ENCODE data around the gene FGD5. TPM values are rescaled to one million over a fixed set of nuclear protein-coding genes. Genes with fewer than 3 reads are reported as not detected.

FGD5 gene
- total and polyA plus RNA-seq, 9 of the 15 experiments (the other 6 are each of a cell fraction or from before 2014, with no cell fraction given): 0.18 TPM; not detected in 8

DNA sequence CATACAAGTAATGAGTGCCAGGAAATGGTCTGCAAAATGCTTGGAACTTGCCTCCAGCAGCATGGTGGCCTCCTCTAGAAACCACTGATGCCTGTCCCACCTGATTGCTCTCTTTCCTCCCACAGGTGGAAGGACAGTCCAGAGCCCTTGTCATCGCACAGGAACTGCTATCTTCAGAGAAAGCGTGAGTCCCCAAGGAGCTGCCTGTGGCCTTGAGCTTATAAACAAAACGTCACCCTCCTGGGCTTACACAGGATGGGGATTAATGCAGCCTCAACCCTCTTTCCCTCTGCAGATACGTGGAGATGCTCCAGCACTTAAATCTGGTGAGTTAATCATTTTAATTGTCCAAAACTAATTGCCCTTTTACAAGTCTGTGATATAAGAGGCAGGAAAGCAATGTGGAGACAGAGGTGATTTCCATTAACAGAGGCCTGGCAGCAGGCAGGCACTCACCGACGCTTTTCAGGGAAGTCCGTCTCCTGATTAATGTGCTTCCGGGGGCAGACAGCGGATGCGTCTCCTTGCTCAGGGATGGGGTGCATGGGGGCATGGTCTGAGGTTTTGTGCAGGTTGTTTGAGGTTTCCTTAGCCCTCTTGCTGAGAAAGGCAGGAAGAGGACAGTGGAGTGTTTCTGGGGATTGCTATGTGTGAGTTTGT is 61.8 kb downstream of the FGD5 start:
- DNase-seq (ENCODE audit: extremely low read depth in 1 of 4, low spot score in 3 of 4) (no peak), ATAC-seq (no peak), FAIRE-seq (no peak)
- in situ Hi-C loops (cut with MboI): no loop called here
- BruUV-seq (replicated peaks): no TSS peak
- ChIA-PET POLR2A (interaction anchor here (0.6 to 1.3 kb wide), 3 partner anchors 16 to 645 kb away, joined by 3 read pairs; no protein-coding TSS in a partner anchor), CTCF (ENCODE audit: low intra/inter-chr PET ratio) (no interaction called here)
- Histone ChIP-seq H3K4me3 (no peak overlapping the region), H3K4me2 (ENCODE audit: insufficient read depth, low read length) (no peak overlapping the region), H3K9me3 (replicated peaks; ENCODE audit: control insufficient read depth, insufficient read depth, low read depth, low read length) (no peaks in the 10 kb centered on the region), H3K79me2 (ENCODE audit: control insufficient read depth, insufficient read depth, low read length) (no peaks in the 10 kb centered on the region), H3K27ac (ENCODE audit: extremely low read depth, low read depth, low read length) (no peak overlapping the region), H4K20me1 (replicated peaks; ENCODE audit: control insufficient read depth, insufficient read depth, low read length) (0 out of 2 replicates have a peak, but pooled peaks cover 3% of the 10 kb centered on the region), H3K9ac (ENCODE audit: insufficient read depth in 1 of 2, low read depth in 2 of 2, low read length in 2 of 2) (no peak overlapping the region), H3K9me1 (ENCODE audit: control insufficient read depth, insufficient read depth, low read length) (no peaks in the 10 kb centered on the region), H3K4me1 (replicated peaks in 1 of 2; ENCODE audit: control insufficient read depth in 2 of 2, insufficient read depth in 2 of 2, low read length in 2 of 2) (no peaks in the 10 kb centered on the region; a peak in 1 of 5 replicates), H3K27me3 (ENCODE audit: control insufficient read depth in 2 of 2, insufficient read depth in 2 of 2, low read length in 2 of 2) (peaks cover 41 to 74% of the 10 kb centered on the region in 2 experiments), H2AFZ (ENCODE audit: low read depth, low read length) (no peak overlapping the region), H3K36me3 (ENCODE audit: control insufficient read depth, insufficient read depth, low read length) (no peaks in the 10 kb centered on the region)
- intact Hi-C loops (cut with micrococcal nuclease): no loop called here
- WGBS (ENCODE audit: insufficient coverage, low coverage, missing lambda C conversion rate): 2% methylated on average over 10 of the region's 10 CpGs
- peak; percentile 45; the same call in 1 of the 2 replicates for TF ChIP-seq GABPA (tag; conservative IDR thresholded peaks at IDR 0.05; ENCODE audit: low read depth)
- no peak for TF ChIP-seq NR1H2 (CRISPR knock-in tag; IDR thresholded peaks at IDR 0.05)
- no peak for TF ChIP-seq EGR1 (conservative IDR thresholded peaks at IDR 0.05)
- no peak for TF ChIP-seq SAFB (IDR thresholded peaks at IDR 0.05; ENCODE audit: borderline replicate concordance, low read depth, low read length)

DNA sequence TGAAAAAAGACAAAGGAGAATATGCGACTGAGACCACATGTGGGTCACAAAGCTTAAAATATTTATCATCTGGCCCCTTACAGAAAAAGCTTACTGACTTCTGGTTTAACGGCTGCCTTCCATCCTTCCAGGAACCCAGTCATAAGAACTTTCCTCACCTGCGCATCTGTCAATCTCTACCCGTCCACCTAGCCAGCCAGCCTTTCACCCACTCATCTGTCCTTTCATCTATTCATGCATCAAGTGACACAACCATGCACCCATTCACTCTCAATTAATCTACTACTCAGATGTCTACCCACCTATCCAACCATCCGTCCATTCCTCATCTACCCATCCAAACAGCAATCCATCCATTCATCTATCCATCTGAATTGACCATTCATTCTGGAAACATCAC is 64.5 kb downstream of the FGD5 start:
- BruUV-seq (replicated peaks): no TSS peak
- peaks cover 53 to 76% of the 10 kb centered on the region in 2 experiments for H3K27me3 ChIP-seq (ENCODE audit: control insufficient read depth in 2 of 2, insufficient read depth in 2 of 2, low read length in 2 of 2)
- no peak overlapping the region for H3K4me3 ChIP-seq
- intact Hi-C loops (cut with micrococcal nuclease): no loop called here
- in situ Hi-C loops (cut with MboI): no loop called here
- no peaks in the 10 kb centered on the region for H3K79me2 ChIP-seq (ENCODE audit: control insufficient read depth, insufficient read depth, low read length)
- no peak overlapping the region for H2AFZ ChIP-seq (ENCODE audit: low read depth, low read length)
- no peaks in the 10 kb centered on the region for H3K9me3 ChIP-seq (replicated peaks; ENCODE audit: control insufficient read depth, insufficient read depth, low read depth, low read length)
- no peak for FAIRE-seq
- no peak overlapping the region for H3K4me2 ChIP-seq (ENCODE audit: insufficient read depth, low read length)
- no peak overlapping the region for H3K27ac ChIP-seq (ENCODE audit: extremely low read depth, low read depth, low read length)
- CTCF ChIA-PET (ENCODE audit: low intra/inter-chr PET ratio): no interaction called here
- DNase-seq (ENCODE audit: extremely low read depth in 1 of 4, low spot score in 3 of 4): no peak
- no peak for ATAC-seq
- H4K20me1 ChIP-seq (replicated peaks; ENCODE audit: control insufficient read depth, insufficient read depth, low read length): 0 out of 2 replicates have a peak, but pooled peaks cover 5% of the 10 kb centered on the region
- POLR2A ChIA-PET: no interaction called here
- H3K9ac ChIP-seq (ENCODE audit: insufficient read depth in 1 of 2, low read depth in 2 of 2, low read length in 2 of 2): no peak overlapping the region
- WGBS (ENCODE audit: insufficient coverage, low coverage, missing lambda C conversion rate): 3% methylated on average over 5 of the region's 5 CpGs
- no peaks in the 10 kb centered on the region; a peak in 1 of 5 replicates for H3K4me1 ChIP-seq (replicated peaks in 1 of 2; ENCODE audit: control insufficient read depth in 2 of 2, insufficient read depth in 2 of 2, low read length in 2 of 2)
- no peaks in the 10 kb centered on the region for H3K9me1 ChIP-seq (ENCODE audit: control insufficient read depth, insufficient read depth, low read length)
- H3K36me3 ChIP-seq (ENCODE audit: control insufficient read depth, insufficient read depth, low read length): no peaks in the 10 kb centered on the region
- TF ChIP-seq, protein P1, sequence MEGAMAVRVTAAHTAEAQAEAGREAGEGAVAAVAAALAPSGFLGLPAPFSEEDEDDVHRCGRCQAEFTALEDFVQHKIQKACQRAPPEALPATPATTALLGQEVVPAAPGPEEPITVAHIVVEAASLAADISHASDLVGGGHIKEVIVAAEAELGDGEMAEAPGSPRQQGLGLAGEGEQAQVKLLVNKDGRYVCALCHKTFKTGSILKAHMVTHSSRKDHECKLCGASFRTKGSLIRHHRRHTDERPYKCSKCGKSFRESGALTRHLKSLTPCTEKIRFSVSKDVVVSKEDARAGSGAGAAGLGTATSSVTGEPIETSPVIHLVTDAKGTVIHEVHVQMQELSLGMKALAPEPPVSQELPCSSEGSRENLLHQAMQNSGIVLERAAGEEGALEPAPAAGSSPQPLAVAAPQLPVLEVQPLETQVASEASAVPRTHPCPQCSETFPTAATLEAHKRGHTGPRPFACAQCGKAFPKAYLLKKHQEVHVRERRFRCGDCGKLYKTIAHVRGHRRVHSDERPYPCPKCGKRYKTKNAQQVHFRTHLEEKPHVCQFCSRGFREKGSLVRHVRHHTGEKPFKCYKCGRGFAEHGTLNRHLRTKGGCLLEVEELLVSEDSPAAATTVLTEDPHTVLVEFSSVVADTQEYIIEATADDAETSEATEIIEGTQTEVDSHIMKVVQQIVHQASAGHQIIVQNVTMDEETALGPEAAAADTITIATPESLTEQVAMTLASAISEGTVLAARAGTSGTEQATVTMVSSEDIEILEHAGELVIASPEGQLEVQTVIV (CRISPR knock-in tag; IDR thresholded peaks at IDR 0.05; ENCODE audit: borderline replicate concordance): no peak
- no peak for TF ChIP-seq MYC (IDR thresholded peaks at IDR 0.05; ENCODE audit: low read depth, low read length)
- no peak for TF ChIP-seq MYC (CRISPR knock-in tag; IDR thresholded peaks at IDR 0.05; ENCODE audit: borderline replicate concordance, low read depth)
- TF ChIP-seq YY1 (IDR thresholded peaks at IDR 0.05; ENCODE audit: borderline replicate concordance in 1 of 3, control insufficient read depth in 1 of 3, extremely low read depth in 1 of 3, insufficient read depth in 3 of 3, insufficient read length in 1 of 3, insufficient replicate concordance in 2 of 3, low read depth in 1 of 3, low read length in 2 of 3): no peak
- no peak for TF ChIP-seq MTA3 (IDR thresholded peaks at IDR 0.05; ENCODE audit: borderline replicate concordance)
- TF ChIP-seq, protein P2, sequence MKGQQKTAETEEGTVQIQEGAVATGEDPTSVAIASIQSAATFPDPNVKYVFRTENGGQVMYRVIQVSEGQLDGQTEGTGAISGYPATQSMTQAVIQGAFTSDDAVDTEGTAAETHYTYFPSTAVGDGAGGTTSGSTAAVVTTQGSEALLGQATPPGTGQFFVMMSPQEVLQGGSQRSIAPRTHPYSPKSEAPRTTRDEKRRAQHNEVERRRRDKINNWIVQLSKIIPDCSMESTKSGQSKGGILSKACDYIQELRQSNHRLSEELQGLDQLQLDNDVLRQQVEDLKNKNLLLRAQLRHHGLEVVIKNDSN (CRISPR knock-in tag; IDR thresholded peaks at IDR 0.05): no peak
- no peak for TF ChIP-seq BCL6 (CRISPR knock-in tag; IDR thresholded peaks at IDR 0.05)

Data from K562 (cell line).